ENCODE data around the gene GLT1D1. TPM values are rescaled to one million over a fixed set of nuclear protein-coding genes. Genes with fewer than 3 reads are reported as not detected.
"Not testable (repeated sequence)": the region's sequence is repeated elsewhere in the genome, so short reads cannot be mapped to it uniquely, and the experiment has no call there.

Gene GLT1D1
- polyA plus RNA-seq, 3 donors: 40.6 to 55.6 (median 53.3) TPM

GRCh38 chr12:128848371-128848770 lies 4.9 kb upstream of the GLT1D1 start:
- H3K79me2 ChIP-seq (ENCODE audit: insufficient read depth, low read length): peaks cover 9% of the 10 kb centered on the region
- no peak overlapping the region for H3K27ac ChIP-seq (ENCODE audit: low read depth in 1 of 2, low read length in 2 of 2)
- Mint-ChIP-seq H3K4me1 (peaks cover 30% of the 10 kb centered on the region), H3K4me3 (no peak overlapping the region), H3K9me3 (peaks cover 0 to 14% (median 4%) of the 10 kb centered on the region in 7 donors), H3K27me3 (ENCODE audit: low read depth in 3 of 3) (peaks cover 4 to 11% (median 6%) of the 10 kb centered on the region in 3 donors), H3K27ac (peak overlapping the region in 2 of 7 donors; percentile 16 to 30), H3K36me3 (peaks cover 11 to 17% of the 10 kb centered on the region in 2 donors)
- intact Hi-C loops (cut with micrococcal nuclease): no loop called here
- no peak overlapping the region for H3K4me2 ChIP-seq (replicated peaks; ENCODE audit: extremely low read depth, low read length, poor library complexity, severe bottlenecking)
- no peaks in the 10 kb centered on the region for H4K20me1 ChIP-seq (ENCODE audit: insufficient read depth, low read length)
- no peak for DNase-seq
- no peak overlapping the region for H3K4me3 ChIP-seq (replicated peaks in 1 of 3; ENCODE audit: low read depth in 2 of 3, low read length in 3 of 3)
- no peaks in the 10 kb centered on the region for H3K36me3 ChIP-seq (replicated peaks in 1 of 2; ENCODE audit: control insufficient read depth in 1 of 2, insufficient read depth in 2 of 2, low read length in 2 of 2)
- no peak overlapping the region for H2AFZ ChIP-seq (ENCODE audit: insufficient read depth, low read depth, low read length, poor library complexity, severe bottlenecking)
- peaks cover 33 to 34% of the 10 kb centered on the region in 2 donors for H3K4me1 ChIP-seq (ENCODE audit: control insufficient read depth in 1 of 2, insufficient read depth in 2 of 2, low read length in 2 of 2)
- no peaks in the 10 kb centered on the region for H3K9me3 ChIP-seq (replicated peaks in 1 of 2; ENCODE audit: control insufficient read depth in 1 of 2, insufficient read depth in 1 of 2, low read length in 2 of 2)
- no peaks in the 10 kb centered on the region for H3K27me3 ChIP-seq (ENCODE audit: control insufficient read depth in 2 of 2, insufficient read depth in 2 of 2, low read length in 2 of 2)
- no peak for TF ChIP-seq CTCF (IDR thresholded peaks at IDR 0.05)
- 98% methylated on average over 13 of the region's 14 CpGs for WGBS (ENCODE audit: insufficient coverage)
- H3K9ac ChIP-seq (ENCODE audit: insufficient read depth, low read length, poor library complexity, severe bottlenecking): no peak overlapping the region

GRCh38 chr12:128849806-128850205 lies 3.5 kb upstream of the GLT1D1 start:
- peaks cover 2 to 14% (median 4%) of the 10 kb centered on the region in 7 donors for H3K9me3 Mint-ChIP-seq
- H3K27ac Mint-ChIP-seq: peak overlapping the region in 3 of 7 donors; percentile 22 to 66 (median 38)
- H3K9ac ChIP-seq (ENCODE audit: insufficient read depth, low read length, poor library complexity, severe bottlenecking); H2AFZ ChIP-seq (ENCODE audit: insufficient read depth, low read depth, low read length, poor library complexity, severe bottlenecking); DNase-seq; H3K27ac ChIP-seq (ENCODE audit: low read depth in 1 of 2, low read length in 2 of 2); H3K4me2 ChIP-seq (replicated peaks; ENCODE audit: extremely low read depth, low read length, poor library complexity, severe bottlenecking); H3K4me3 Mint-ChIP-seq; H3K27me3 ChIP-seq (ENCODE audit: control insufficient read depth in 2 of 2, insufficient read depth in 2 of 2, low read length in 2 of 2); H3K36me3 ChIP-seq (replicated peaks in 1 of 2; ENCODE audit: control insufficient read depth in 1 of 2, insufficient read depth in 2 of 2, low read length in 2 of 2); H3K9me3 ChIP-seq (replicated peaks in 1 of 2; ENCODE audit: control insufficient read depth in 1 of 2, insufficient read depth in 1 of 2, low read length in 2 of 2); H4K20me1 ChIP-seq (ENCODE audit: insufficient read depth, low read length); H3K4me3 ChIP-seq (replicated peaks in 1 of 3; ENCODE audit: low read depth in 2 of 3, low read length in 3 of 3): not testable (repeated sequence)
- peaks cover 4 to 11% (median 7%) of the 10 kb centered on the region in 3 donors for H3K27me3 Mint-ChIP-seq (ENCODE audit: low read depth in 3 of 3)
- intact Hi-C loops (cut with micrococcal nuclease): loop anchor here in 1 of 2 donors (5.0 kb wide), 2 partner anchors 33 to 67 kb away; no protein-coding TSS in a partner anchor
- peaks cover 11 to 20% of the 10 kb centered on the region in 2 donors for H3K36me3 Mint-ChIP-seq
- peaks cover 24 to 25% of the 10 kb centered on the region in 2 donors for H3K4me1 ChIP-seq (ENCODE audit: control insufficient read depth in 1 of 2, insufficient read depth in 2 of 2, low read length in 2 of 2)
- peaks cover 22% of the 10 kb centered on the region for H3K79me2 ChIP-seq (ENCODE audit: insufficient read depth, low read length)
- H3K4me1 Mint-ChIP-seq: peaks cover 23% of the 10 kb centered on the region
- 100% methylated on average over 1 of the region's 6 CpGs for WGBS (ENCODE audit: insufficient coverage)

Measured in CD14-positive monocyte (primary cell).